Measurements from ENCODE around the gene POLR2C.
"Not testable (repeated sequence)": the region's sequence is repeated elsewhere in the genome, so short reads cannot be mapped to it uniquely, and the experiment has no call there.

The POLR2C gene

GRCh38 chr16:57427824-57428223, 34.7 kb upstream of the POLR2C start:
- no peaks in the 10 kb centered on the region for H3K9me3 ChIP-seq
- TF ChIP-seq CTCF (IDR thresholded peaks at IDR 0.05) = no peak
- H3K4me1 ChIP-seq (ENCODE audit: control insufficient read depth in 1 of 2, insufficient read depth in 1 of 2, low read depth in 1 of 2, low read length in 1 of 2) = no peaks in the 10 kb centered on the region
- H3K36me3 ChIP-seq = peaks cover 65% of the 10 kb centered on the region
- H3K27ac ChIP-seq = no peak overlapping the region
- no peaks in the 10 kb centered on the region for H3K27me3 ChIP-seq
- H3K4me3 ChIP-seq (ENCODE audit: low read depth in 1 of 2, low read length in 1 of 2) = no peak overlapping the region

- no peak overlapping the region for H3K4me3 ChIP-seq (ENCODE audit: low read depth in 1 of 2, low read length in 1 of 2)
- peaks cover 96% of the 10 kb centered on the region for H3K36me3 ChIP-seq
Measured at GRCh38 chr16:57430955-57431354, 31.5 kb upstream of the POLR2C start.

DNA sequence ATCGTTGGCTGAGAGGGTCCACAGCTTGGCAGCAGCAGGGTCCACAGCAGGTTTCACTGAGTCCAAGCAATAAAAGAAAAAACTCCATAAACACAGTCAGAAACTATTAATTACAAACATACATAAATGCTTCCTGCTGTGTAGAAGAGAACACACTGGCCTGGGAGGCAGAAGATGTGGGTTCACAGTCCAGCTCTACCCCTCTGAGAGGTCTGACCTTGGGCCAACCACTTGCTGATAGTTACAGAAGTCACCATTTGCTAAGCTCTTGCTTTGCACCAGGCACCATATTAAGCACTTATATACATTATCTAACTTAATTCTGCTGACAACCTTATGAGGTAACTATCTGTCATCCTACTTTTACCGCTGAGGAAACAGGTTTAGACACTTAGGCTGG, 30.0 kb upstream of the POLR2C start:
- H3K4me3 ChIP-seq (ENCODE audit: low read depth in 1 of 2, low read length in 1 of 2) = no peak overlapping the region
- no peaks in the 10 kb centered on the region for H3K27me3 ChIP-seq
- no peaks in the 10 kb centered on the region for H3K9me3 ChIP-seq
- H3K4me1 ChIP-seq (ENCODE audit: control insufficient read depth in 1 of 2, insufficient read depth in 1 of 2, low read depth in 1 of 2, low read length in 1 of 2) = no peaks in the 10 kb centered on the region
- no peak for TF ChIP-seq CTCF (IDR thresholded peaks at IDR 0.05)
- no peak overlapping the region for H3K27ac ChIP-seq
- H3K36me3 ChIP-seq = peaks cover 93% of the 10 kb centered on the region

More at GRCh38 chr16:57430955-57431354, 31.5 kb upstream of the POLR2C start:
- H3K4me1 ChIP-seq (ENCODE audit: control insufficient read depth in 1 of 2, insufficient read depth in 1 of 2, low read depth in 1 of 2, low read length in 1 of 2) = no peaks in the 10 kb centered on the region
- H3K9me3 ChIP-seq = no peaks in the 10 kb centered on the region
- TF ChIP-seq CTCF (IDR thresholded peaks at IDR 0.05) = no peak
- no peaks in the 10 kb centered on the region for H3K27me3 ChIP-seq
- H3K27ac ChIP-seq = no peak overlapping the region

DNA sequence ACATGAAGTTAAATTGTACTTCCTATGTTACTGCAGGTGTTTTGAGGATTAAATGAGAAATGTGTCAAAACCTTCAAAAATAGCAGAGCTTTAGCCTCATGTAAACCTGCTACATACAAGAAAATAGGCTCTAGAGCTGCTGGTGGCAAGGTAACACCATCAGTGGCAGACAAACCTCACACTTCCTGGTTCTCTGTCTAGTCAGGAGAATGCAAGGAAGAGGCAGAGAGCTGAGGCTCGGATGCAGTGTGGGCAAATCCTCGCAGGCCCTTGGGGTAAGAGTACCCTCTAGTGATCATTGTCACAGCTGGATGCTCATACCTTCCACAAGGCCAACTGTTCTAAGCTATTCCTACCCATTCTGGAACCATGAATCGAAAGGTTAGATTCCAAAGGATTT, 29.5 kb upstream of the POLR2C start:
- H3K9me3 ChIP-seq = no peaks in the 10 kb centered on the region
- no peaks in the 10 kb centered on the region for H3K27me3 ChIP-seq
- H3K36me3 ChIP-seq = peaks cover 88% of the 10 kb centered on the region
- no peak overlapping the region for H3K27ac ChIP-seq
- TF ChIP-seq CTCF (IDR thresholded peaks at IDR 0.05) = no peak
- no peak overlapping the region for H3K4me3 ChIP-seq (ENCODE audit: low read depth in 1 of 2, low read length in 1 of 2)
- no peaks in the 10 kb centered on the region for H3K4me1 ChIP-seq (ENCODE audit: control insufficient read depth in 1 of 2, insufficient read depth in 1 of 2, low read depth in 1 of 2, low read length in 1 of 2)

GRCh38 chr16:57434003-57434402, 28.5 kb upstream of the POLR2C start:
- Histone ChIP-seq H3K27me3 (no peaks in the 10 kb centered on the region), H3K9me3 (peaks cover under 1% of the 10 kb centered on the region), H3K4me3 (ENCODE audit: low read depth in 1 of 2, low read length in 1 of 2) (no peak overlapping the region), H3K27ac (no peak overlapping the region), H3K36me3 (peaks cover 84% of the 10 kb centered on the region), H3K4me1 (ENCODE audit: control insufficient read depth in 1 of 2, insufficient read depth in 1 of 2, low read depth in 1 of 2, low read length in 1 of 2) (no peaks in the 10 kb centered on the region)
- TF ChIP-seq CTCF (IDR thresholded peaks at IDR 0.05) = no peak

DNA sequence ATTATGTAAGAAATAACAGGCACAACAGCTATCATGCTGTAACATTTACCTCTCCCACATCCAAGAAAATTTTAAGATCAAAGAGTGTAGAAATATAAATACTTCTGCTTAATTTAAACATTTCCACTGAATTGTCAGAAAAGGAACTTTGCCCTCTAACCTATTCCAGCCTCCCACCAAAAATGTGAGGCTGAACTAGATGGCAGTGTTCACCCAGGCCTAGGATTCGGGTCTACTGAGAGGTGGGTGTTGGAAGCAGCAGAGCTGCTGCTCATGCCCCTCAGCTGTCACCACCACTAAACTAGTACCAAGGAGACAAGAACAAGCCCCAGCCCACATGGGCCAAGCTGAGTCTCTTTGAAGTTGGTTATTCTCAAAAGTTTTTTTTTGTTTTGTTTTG, 26.6 kb upstream of the POLR2C start:
- Histone ChIP-seq H3K27me3 (no peaks in the 10 kb centered on the region), H3K27ac (no peak overlapping the region), H3K4me1 (ENCODE audit: control insufficient read depth in 1 of 2, insufficient read depth in 1 of 2, low read depth in 1 of 2, low read length in 1 of 2) (no peaks in the 10 kb centered on the region), H3K36me3 (peaks cover 82% of the 10 kb centered on the region), H3K9me3 (peaks cover 16% of the 10 kb centered on the region), H3K4me3 (ENCODE audit: low read depth in 1 of 2, low read length in 1 of 2) (no peak overlapping the region)
- TF ChIP-seq CTCF (IDR thresholded peaks at IDR 0.05) = no peak

GRCh38 chr16:57439947-57440346, 22.5 kb upstream of the POLR2C start:
- Histone ChIP-seq H3K9me3 (peaks cover 20% of the 10 kb centered on the region), H3K36me3 (peaks cover 41% of the 10 kb centered on the region)
- H3K27me3 ChIP-seq; H3K4me3 ChIP-seq (ENCODE audit: low read depth in 1 of 2, low read length in 1 of 2); H3K4me1 ChIP-seq (ENCODE audit: control insufficient read depth in 1 of 2, insufficient read depth in 1 of 2, low read depth in 1 of 2, low read length in 1 of 2); H3K27ac ChIP-seq: not testable (repeated sequence)

DNA sequence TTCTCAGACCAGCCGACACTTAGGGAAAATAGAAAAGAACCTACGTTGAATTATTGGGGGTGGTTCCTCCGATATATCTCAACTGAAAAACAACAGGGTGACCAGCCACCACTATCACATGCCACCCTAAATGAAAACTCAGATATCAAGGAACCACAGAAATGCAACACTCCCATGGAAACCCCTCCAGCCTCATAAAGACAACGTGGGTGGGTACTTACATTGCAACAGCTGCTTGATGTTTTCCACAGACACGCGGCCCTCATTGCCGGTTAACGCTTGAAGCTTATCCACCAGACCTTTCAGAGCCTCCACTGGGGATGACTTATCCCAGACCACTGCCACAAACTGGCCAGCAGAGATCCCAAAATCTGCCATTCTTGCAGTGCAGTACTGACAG, 21.9 kb upstream of the POLR2C start:
- not testable (repeated sequence) for H3K27ac ChIP-seq; H3K4me3 ChIP-seq (ENCODE audit: low read depth in 1 of 2, low read length in 1 of 2); H3K4me1 ChIP-seq (ENCODE audit: control insufficient read depth in 1 of 2, insufficient read depth in 1 of 2, low read depth in 1 of 2, low read length in 1 of 2); H3K27me3 ChIP-seq
- peaks cover 35% of the 10 kb centered on the region for H3K36me3 ChIP-seq
- H3K9me3 ChIP-seq = peaks cover 20% of the 10 kb centered on the region
